ENCODE data around the gene CHAD. TPM values are rescaled to one million over a fixed set of nuclear protein-coding genes. Genes with fewer than 3 reads are reported as not detected.
"Not testable (repeated sequence)": the region's sequence is repeated elsewhere in the genome, so short reads cannot be mapped to it uniquely, and the experiment has no call there.

The CHAD gene
- total RNA-seq, 1 donor from 2014 or later: not detected

- ATAC-seq: peak; percentile 25
These were observed 41.6 kb downstream of the CHAD start for GRCh38 chr17:50426814-50427787.

- no peak for ATAC-seq
These were observed 42.3 kb downstream of the CHAD start for GRCh38 chr17:50426472-50426782.

GRCh38 chr17:50425682-50426471 lies 42.8 kb downstream of the CHAD start, which contains the start of gene ACSF2:
Gene ACSF2, plus strand, starts transcription at chr17:50426218. Its CDS starts 44 bp downstream, at chr17:50426262.
- ATAC-seq: peak; percentile 72

- ATAC-seq: no peak
These were observed 43.5 kb downstream of the CHAD start for GRCh38 chr17:50424996-50425681.

GRCh38 chr17:50424246-50424995 lies 44.3 kb downstream of the CHAD start:
- ATAC-seq: no peak

- peak; percentile 24 for ATAC-seq
These were observed 45.0 kb downstream of the CHAD start for GRCh38 chr17:50423553-50424159.

GRCh38 chr17:50422738-50423137 lies 45.9 kb downstream of the CHAD start:
- ATAC-seq: no peak

- ATAC-seq: no peak
These were observed 47.2 kb downstream of the CHAD start for GRCh38 chr17:50421308-50422051.

GRCh38 chr17:50420419-50421112 lies 48.1 kb downstream of the CHAD start:
- peak; percentile 25 for ATAC-seq

GRCh38 chr17:50419577-50419976 lies 49.1 kb downstream of the CHAD start:
- not testable (repeated sequence) for ATAC-seq

GRCh38 chr17:50414808-50415207 lies 53.9 kb downstream of the CHAD start:
- ATAC-seq: no peak

Other genes with a start within 250 kb of the CHAD start
- 0.88 TPM for gene TMEM92, start 194.4 kb downstream of the CHAD start, total RNA-seq
- gene XYLT2, start 122.8 kb downstream of the CHAD start, total RNA-seq: 10.8 TPM
- 64.7 TPM for gene MRPL27, start 95.7 kb downstream of the CHAD start, total RNA-seq
- gene EME1, start 95.7 kb downstream of the CHAD start, total RNA-seq: 2.4 TPM
- gene LRRC59, start 71.4 kb downstream of the CHAD start, total RNA-seq: 68.2 TPM
- 15.1 TPM for gene ACSF2, start 42.7 kb downstream of the CHAD start, total RNA-seq
- gene RSAD1, start 10.0 kb upstream of the CHAD start, total RNA-seq: 10.8 TPM
- 0.40 TPM for gene MYCBPAP, start 39.6 kb upstream of the CHAD start, total RNA-seq
- gene EPN3, start 63.9 kb upstream of the CHAD start, total RNA-seq: 38.5 TPM
- 16.8 TPM for gene SPATA20, start 78.3 kb upstream of the CHAD start, total RNA-seq
- 0.08 TPM for gene CACNA1G, start 91.8 kb upstream of the CHAD start, total RNA-seq
- 17.6 TPM for gene ABCC3, start 166.0 kb upstream of the CHAD start, total RNA-seq
- gene ANKRD40, start 239.0 kb upstream of the CHAD start, total RNA-seq: 15.9 TPM

Data from esophagus mucosa (tissue), 1 donor.